GM19043 (cell line): ENCODE results near the gene LRCH2.
"Not testable (repeated sequence)": the region's sequence is repeated elsewhere in the genome, so short reads cannot be mapped to it uniquely, and the experiment has no call there.

Experiments used
- ATAC-seq: cut with Tn5 transposase; IDR thresholded peaks from one replicate; pipeline ENCODE4 v1.9.1; 2021; ENCODE audit warnings: low read depth; ENCODE audit not compliant: unreplicated experiment

LRCH2 gene, protein sequence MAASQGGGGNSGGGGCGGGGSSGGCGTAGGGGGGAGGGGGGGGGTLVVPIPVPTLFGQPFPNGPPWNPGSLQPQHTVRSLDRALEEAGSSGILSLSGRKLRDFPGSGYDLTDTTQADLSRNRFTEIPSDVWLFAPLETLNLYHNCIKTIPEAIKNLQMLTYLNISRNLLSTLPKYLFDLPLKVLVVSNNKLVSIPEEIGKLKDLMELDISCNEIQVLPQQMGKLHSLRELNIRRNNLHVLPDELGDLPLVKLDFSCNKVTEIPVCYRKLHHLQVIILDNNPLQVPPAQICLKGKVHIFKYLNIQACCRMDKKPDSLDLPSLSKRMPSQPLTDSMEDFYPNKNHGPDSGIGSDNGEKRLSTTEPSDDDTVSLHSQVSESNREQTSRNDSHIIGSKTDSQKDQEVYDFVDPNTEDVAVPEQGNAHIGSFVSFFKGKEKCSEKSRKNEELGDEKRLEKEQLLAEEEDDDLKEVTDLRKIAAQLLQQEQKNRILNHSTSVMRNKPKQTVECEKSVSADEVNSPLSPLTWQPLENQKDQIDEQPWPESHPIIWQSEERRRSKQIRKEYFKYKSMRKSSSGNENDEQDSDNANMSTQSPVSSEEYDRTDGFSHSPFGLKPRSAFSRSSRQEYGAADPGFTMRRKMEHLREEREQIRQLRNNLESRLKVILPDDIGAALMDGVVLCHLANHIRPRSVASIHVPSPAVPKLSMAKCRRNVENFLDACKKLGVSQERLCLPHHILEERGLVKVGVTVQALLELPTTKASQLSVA

DNA sequence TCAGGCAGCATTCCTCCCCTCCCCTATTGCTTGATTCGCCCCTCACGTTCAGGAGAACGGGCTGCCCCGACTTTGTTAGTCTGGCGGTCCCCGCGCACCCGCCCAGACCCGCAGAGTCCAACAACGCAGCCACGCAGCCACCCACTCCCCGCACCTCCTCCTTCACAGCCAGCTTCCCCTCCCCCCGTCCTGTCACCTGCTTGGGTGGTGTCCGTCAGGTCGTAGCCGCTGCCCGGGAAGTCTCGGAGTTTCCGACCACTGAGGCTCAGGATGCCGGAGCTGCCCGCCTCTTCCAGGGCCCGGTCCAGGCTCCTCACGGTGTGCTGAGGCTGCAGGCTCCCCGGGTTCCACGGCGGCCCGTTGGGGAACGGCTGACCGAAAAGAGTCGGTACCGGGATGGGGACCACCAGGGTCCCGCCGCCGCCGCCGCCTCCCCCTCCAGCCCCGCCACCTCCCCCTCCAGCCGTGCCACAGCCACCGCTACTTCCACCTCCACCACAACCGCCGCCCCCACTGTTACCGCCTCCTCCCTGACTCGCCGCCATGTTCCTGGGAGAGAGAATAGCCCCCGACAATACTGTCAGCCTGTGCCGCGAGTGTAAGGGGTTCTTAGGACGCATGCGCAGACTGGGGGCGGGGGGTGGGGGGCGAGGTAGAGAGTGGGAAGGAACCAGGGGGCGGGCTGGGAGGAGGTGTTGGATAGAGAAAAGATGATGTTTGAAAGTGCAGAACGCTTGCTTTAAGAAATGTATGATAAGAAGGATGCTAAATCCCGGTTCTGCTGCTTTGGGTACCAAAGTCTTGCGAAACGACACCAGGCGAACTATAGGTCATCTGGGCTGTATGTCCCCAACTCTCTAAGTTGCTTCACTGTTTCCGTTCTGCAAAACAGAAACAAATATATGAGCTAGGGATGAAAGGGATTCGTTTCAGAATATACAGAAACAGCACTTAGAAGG, at the start of gene LRCH2:
LRCH2 (minus strand) TSS at position 600 of the 959 bp plus-strand sequence; CDS start at position 545, 55 bp downstream.
- ATAC-seq: no peak

DNA sequence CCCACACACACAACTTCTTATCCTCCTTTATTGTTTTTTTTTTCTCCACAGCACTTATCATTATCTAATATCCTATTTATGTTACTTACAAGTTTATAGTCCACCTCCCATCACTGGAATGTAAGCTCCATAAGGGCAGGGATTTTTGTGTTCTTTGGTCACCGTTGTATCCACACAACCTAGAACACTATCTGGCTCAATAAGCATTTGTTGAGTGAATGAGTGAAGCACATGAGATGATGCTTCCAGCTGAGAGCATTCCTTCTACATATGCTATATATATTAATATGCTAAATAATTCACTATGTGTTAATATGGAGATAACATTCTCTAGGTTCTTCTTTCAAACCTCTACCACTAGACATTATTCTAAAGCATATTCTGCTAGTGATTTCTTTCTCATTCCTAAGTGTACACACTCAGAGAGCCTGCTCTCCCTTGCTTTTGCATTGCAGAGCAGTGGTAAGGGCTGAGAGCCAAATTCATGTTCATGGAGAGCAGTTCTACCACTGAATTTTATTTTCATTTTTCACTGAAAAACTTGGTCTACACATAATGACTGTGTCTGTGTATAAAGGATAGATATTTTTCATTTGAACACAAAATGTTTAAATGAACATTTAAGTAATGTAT, 35.3 kb upstream of the LRCH2 start:
- no peak for ATAC-seq

DNA sequence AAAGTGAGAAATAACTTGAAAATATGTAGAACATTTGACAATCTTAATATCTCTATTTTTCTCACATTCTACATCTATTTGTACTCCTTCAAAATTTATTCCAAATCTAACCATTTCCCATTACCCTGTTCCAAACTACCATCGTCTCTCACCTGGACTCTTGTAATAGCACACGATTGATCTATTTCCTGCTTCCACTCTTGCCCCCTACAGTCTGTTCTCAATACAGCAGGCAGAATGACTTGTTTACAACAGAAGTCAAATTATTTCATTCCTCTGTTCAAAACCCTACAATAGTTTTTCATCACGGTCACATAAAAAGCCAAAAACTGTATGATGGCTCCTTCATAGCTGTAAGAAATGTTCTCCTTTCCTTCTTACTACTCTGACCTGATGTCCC, 34.5 kb upstream of the LRCH2 start:
- no peak for ATAC-seq

DNA sequence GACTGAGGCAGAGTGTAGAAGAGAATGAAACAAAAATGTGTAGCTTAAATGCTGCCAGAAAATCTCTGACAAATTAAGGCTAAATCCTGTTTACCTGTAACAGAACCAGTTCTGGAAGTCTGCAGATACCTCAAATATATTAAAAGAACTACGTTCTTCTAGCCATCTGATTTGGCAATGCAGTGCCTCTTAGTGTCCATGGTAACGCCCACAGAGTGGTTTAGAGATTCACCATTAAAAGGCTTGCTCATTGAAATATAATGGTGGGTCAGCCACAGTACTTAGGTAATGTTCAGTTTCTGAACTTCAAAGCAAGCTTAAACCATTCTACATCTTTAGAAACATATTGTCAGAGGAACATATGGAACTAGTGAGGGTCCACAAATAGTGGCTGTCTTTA, 32.4 kb upstream of the LRCH2 start:
- no peak for ATAC-seq

DNA sequence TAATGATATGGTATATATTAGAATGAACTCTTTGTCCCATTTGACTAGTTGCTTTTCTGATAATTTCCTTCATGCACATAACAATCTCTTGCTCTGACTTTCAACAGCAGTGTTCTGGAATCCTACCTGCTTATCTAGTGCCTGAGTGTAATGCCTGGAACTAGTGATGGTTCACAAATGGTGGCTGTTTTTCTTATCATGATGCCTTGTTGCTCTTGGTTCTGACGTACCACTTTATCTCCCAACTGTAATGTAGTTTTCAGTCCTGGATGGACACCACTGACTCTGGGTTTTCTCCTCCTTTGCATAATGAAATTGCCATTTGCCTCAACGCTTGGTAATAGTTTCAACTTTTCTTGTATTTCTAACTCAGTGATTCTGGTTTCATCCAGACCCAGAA, 30.1 kb upstream of the LRCH2 start:
- ATAC-seq: no peak

DNA sequence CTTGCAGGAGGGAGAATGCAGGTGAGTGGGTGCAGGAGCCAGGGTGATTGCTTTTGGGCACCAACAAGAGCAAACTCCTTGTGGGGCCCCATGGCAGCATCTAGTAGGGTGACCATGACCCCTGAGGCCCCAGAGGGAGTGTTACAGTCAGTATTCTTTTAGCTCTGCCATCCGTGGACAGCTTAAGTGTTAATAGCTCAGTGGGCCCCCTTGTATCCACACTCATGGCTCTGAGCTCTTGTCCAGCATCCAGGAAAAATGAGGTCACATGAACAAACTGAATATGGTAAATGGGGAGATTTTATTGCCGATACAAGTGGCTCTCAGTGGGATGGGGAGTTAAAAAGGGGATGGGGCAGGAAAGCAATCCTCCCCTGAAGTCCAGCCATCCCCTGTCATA, 27.3 kb upstream of the LRCH2 start:
- ATAC-seq: no peak

DNA sequence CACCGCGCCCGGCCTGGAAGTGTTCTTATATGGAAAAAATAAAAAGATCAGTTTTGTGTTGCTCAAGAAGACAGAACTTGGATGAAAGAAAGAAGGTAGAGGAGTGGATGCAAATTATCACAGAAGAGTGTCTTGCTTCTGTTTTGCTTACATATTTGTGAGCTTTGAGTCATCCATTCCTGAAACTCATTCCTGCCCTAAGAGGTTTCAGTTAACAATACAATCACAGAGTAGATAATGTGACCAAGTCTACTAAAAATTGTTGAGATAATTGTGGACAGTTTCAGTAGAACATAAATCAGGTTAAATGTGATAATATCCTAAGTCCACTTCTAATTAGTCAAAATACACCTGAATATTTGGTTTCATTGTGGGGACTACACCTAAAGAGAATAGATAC, 26.4 kb upstream of the LRCH2 start:
- no peak for ATAC-seq

DNA sequence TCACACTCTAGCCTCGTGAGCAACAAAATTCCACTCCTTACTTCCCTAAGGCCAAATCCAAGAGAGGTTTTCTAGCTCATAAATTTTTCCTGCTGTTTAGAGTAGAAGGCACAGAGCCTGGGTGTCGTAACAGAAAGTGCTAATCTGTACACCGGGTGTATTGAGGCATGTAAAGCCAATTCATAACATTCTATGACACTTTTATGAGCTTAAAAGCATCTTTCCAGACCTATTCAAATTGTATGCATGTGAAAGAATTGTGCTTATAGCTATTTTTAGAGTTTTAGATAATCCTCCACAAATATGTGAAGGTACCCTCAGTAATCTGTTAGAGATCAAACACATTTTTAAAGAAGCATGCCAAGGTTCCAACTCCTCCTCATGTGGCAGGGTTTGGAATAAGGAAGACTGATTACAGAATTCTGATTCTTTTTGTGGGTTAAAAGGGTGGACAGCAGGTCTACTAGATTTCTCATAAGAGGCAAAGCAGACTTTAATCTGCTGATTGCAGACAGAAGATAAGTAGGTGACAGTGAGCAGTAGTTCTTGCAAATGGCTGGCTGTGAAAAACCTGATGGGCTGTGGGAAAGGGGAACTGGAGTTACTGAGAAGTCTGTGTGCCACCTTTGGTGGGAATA, 25.5 kb upstream of the LRCH2 start:
- no peak for ATAC-seq

DNA sequence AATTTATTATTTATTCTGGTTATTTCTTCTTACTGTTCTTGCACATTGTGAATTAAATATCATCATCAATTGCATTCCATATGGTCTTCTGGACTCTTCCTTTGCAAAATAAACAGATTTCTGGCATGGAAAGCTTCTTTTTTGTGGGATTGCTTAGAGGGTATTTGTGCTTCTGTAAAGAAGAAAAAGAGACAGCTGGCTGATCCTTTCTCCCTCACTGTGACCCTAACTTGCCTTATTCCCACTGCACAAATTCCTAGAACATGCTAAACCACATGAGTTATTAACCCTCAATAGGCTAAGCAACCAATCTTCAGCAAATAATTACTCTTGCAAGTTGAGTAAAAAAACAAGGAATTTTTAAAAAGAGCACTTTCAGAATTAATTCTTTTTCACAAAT, 23.8 kb upstream of the LRCH2 start:
- ATAC-seq: no peak

DNA sequence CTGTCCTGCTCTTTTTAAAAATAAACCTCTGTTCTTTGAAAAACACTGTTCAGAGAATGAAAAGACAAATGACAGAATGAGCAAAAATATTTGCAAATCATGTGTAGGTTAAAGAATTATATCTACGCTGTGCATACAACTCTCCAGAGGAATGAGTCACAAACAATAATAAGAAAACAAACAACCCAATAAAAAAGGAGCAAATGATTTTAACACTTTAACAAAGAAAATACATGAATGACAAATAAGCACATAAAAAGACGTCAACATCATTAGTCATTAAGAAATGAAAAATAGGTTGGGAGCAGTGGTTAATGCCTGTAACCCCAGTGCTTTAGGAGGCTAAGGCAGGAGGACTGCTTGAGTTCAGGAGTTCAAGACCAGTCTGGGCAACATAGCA, 21.1 kb upstream of the LRCH2 start:
- ATAC-seq: no peak

DNA sequence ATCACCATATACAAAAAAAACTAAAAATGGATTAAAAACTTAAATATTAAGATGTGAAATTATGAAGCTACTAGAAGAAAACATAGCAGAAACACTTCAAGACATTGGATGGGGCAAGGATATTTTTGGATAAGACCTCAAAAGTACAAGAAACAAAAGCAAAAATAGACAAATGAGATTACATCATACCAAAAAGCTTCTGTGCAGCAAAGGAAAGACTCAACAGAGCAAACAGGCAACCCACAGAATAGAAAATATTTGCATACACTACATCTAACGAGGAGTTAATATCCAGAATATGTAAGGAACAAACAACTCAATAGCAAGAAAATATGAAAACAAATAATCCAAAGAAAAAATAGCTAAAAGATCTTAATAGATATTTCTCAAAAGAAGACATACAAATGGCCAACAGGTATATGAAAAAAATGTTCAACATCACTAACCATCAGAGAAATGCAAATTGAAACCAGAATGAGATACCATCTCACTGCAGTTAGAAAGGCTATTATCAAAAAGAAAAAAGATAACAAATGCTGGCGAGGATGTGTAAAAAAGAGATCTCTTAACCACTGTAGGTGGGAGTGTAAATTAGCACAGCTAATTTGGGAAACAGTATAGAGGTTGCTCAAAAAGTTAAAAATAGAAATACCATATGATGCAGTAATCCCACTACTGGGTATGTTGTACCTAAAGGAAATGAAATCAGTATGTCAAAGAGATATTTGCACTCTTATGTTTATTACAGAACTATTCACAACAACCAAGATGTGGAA, 17.8 kb upstream of the LRCH2 start:
- no peak for ATAC-seq

DNA sequence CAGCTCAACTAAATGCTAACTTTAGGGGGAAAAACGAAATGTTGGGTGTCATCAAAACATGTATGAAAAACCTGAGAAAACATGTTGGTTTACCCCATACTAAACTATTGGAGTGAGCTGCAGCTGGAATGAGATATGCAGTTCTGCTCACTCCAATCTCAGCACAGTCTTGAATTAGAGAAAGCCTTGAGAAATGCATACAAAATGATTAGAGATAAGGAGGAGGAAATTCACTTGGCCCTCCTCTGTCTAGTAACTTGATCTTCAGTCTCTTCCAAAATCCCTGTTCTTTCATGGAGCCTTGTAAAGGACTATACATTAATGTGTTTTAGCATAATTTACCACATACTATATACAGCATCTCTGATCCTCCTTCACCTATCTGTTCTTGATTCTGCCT, 3.2 kb upstream of the LRCH2 start:
- ATAC-seq: no peak

DNA sequence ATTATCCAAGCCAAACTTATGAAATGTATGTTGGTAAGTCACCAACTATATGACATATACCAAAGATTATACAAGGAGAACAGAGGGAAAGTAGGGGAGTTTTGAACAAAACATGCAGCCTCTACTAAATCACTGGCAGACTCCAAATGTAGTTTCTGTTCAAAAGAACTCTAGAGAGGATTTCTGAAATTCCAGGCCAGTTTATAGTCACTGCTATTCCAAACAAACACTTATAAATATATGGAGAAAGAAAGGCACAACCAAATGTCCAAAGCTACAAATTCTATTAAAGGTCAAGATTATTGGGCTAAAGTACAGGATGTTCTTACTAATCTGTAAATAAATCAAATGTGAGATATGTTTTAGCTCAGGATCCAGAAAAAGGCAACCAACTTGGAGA, 2.7 kb upstream of the LRCH2 start:
- ATAC-seq: no peak

DNA sequence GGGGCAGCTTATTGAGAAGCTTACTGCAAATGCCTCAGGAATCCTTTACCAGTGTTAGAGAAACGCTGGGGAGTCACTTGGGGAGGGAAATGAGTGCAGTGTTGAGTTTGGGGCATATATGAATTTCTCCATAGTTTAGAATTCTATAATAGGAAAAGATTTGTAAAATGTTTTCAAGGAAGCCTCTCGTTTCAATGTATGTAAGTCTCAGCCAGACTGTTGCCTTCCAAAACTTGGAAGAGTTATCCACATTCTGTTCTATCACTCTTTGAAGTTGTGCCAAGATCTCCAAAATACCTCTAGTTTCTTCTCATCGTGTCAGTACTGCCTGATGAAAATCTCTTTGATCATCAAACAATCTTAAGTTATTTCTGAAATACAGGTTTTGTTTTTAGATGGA, 565 bp upstream of the LRCH2 start:
- no peak for ATAC-seq

DNA sequence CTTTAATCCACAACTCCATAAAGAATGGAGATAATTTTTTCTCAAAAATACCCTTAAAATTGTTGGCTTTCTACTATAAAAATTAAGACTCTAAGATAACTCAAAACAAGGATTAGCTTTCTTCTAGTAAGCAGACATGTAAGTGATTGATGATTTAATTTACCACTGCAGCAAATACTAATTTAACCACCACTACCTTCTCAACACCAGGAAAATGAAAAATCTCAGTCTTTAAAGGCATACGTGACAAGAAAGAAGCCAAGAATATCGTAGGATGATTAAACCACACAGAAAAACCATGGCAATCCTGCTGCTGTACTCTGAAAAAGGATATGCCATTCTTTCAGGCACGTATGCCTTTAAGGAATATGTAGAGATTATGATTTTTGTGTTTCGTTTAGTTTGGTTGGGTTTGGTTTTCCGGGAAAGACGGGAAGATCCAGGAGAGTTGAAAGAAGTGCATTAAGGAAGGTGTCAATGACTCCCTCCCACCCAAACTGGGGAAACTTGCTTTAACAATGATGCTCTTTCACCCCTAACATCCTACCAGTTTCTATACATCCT, 881 bp downstream of the LRCH2 start:
- ATAC-seq: no peak

DNA sequence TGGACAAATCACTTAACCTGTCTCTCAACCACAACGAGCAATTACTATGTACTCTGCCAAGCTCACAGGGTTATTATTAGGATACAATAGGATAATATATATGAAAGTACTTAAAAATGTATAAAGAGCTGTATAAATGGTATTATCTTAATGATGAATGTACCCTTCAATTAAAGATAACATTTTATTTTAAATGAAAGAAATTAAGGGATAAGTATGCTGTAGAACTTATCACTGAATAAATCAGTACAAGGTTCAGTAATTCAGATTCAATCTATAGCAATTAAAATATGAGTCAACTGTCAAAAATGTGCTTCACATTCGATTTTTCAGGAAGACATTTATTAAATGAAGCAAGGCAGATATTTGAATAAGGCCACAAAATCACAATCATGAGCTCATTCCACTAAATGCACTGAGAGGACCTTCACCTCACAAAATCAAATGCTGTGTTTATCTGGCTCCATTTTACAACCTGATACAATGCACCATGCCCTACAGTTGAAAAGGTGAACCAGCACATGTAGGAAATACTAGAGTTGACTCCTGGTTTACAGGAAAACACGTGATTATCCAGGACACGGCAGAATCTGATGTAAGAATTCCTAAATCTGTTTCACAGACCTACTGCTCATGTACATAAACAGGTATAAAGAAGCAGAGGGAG, 4.4 kb downstream of the LRCH2 start:
- ATAC-seq: no peak

DNA sequence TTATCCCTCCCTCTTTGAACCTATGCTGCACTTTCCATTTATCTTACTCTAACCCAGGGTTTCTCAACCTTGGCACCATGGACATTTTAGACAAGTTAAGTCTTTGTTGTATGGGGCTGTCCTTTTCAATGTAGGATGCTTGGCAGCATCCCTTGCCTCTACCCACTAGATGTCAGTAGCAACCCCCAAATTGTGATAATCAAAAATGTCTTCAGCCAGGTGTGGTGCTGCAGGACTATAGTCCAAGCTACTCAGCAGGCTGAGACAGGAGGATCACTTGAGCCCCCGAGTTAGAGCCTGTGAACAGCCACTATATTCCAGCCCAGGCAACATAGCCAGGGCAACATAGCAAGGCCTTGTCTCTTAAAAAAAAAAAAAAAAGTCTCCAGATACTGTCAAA, 7.0 kb downstream of the LRCH2 start:
- ATAC-seq: no peak

DNA sequence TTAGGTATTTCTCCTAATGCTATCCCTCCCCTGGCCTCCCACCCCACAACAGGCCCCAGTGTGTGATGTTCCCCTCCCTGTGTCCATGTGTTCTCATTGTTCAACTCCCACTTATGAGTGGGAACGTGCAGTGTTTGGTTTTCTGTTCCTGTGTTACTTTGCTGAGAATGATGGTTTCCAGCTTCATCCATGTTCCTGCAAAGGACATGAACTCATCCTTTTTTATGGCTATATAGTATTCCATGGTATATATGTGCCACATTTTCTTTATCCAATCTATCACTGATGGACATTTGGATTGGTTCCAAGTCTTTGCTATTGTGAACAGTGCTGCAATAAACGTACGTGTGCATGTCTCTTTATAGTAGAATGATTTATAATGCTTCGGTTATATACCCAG, 16.6 kb downstream of the LRCH2 start:
- not testable (repeated sequence) for ATAC-seq
